GM12878 (cell line): Measurements from ENCODE around the gene SPHKAP. TPM values are rescaled to one million over a fixed set of nuclear protein-coding genes. Genes with fewer than 3 reads are reported as not detected.

ENCODE experiments used
- ATAC-seq: fragments of 200-7000 bp; cut with Tn5 transposase; 3 replicates; pipeline ENCODE4 v1.9.1; 2020; ENCODE audit warnings: mild to moderate bottlenecking, moderate library complexity
- BruUV-seq: library from RNA; stranded (reverse); fragments of 400-500 nt; replicated peaks from 2 replicates; lab custom pipeline; 2021; lab: Mats Ljungman, UMichigan
- CTCF ChIA-PET: fragments of 300-600 bp; sonication (Branson Sonifier 250); formaldehyde crosslinking; extraction: SDS; loops from one replicate; lab custom pipeline; 2021; ENCODE audit warnings: inconsistent platforms; lab: Yijun Ruan, JAX
- POLR2A ChIA-PET: fragments of 350-600 bp; formaldehyde crosslinking; extraction: SDS; loops from one replicate; lab custom pipeline; 2021; ENCODE audit warnings: inconsistent platforms; lab: Charles Lee
- RAD21 ChIA-PET: fragments of 300-600 bp; sonication (Branson Sonifier 250); formaldehyde crosslinking; loops from one replicate; lab custom pipeline; 2023; ENCODE audit warnings: antibody characterized with exemption; ENCODE audit not compliant: unreplicated experiment; lab: Charles Lee
- SMC1A ChIA-PET: fragments of 300-600 bp; sonication (Branson Sonifier 250); formaldehyde crosslinking; loops from one replicate; lab custom pipeline; 2023; ENCODE audit not compliant: unreplicated experiment, uncharacterized antibody; lab: Charles Lee
- DNase-seq: peaks from one replicate; pipeline ENCODE4 v3.0.0-alpha.2; 2011; ENCODE audit warnings: low read depth, low spot score
- FAIRE-seq: peaks from 3 replicates; lab custom pipeline; 2011; peaks lifted over from hg19 to GRCh38; lab: Jason Lieb, UNC
- H2AFZ ChIP-seq: 2 replicates; pipeline ENCODE4 v1.6.0; 2011; ENCODE audit warnings: low read depth, low read length, control low read depth; ENCODE audit not compliant: control insufficient read depth
- H3K27ac ChIP-seq: 2 replicates; pipeline ENCODE4 v1.5.1; 2011; ENCODE audit warnings: control low read depth; ENCODE audit not compliant: control insufficient read depth, insufficient read depth
- H3K27me3 ChIP-seq, 2 experiments: replicated peaks in 1 of 2; 2 replicates each; pipeline versions ENCODE4 v1.6.0 to v1.6.1; 2011; ENCODE audit warnings: low read length in 1 of 2; ENCODE audit not compliant: control insufficient read depth in 2 of 2, insufficient read depth in 2 of 2
- H3K36me3 ChIP-seq, 2 experiments: 2 replicates each; pipeline ENCODE4 v1.5.1; 2011; ENCODE audit warnings: low read length in 1 of 2; ENCODE audit not compliant: control insufficient read depth in 2 of 2, insufficient read depth in 2 of 2
- H3K4me1 ChIP-seq: 2 replicates; pipeline ENCODE4 v1.6.1; 2011; ENCODE audit warnings: mild to moderate bottlenecking, low read length, moderate library complexity, mixed read lengths; ENCODE audit not compliant: control insufficient read depth, insufficient read depth
- H3K4me2 ChIP-seq: 2 replicates; pipeline ENCODE4 v1.6.0; 2011; ENCODE audit warnings: control low read depth; ENCODE audit not compliant: control insufficient read depth, insufficient read depth
- H3K4me3 ChIP-seq: fragments of 200-600 bp; sonication (generic); 2 replicates; pipeline ENCODE4 v1.5.1; 2016
- H3K79me2 ChIP-seq: 2 replicates; pipeline ENCODE4 v1.6.0; 2011; ENCODE audit warnings: low read length; ENCODE audit not compliant: control insufficient read depth, insufficient read depth
- H3K9ac ChIP-seq: 2 replicates; pipeline ENCODE4 v1.8.0; 2011; ENCODE audit warnings: low read length, control low read depth, mixed read lengths; ENCODE audit not compliant: control insufficient read depth, insufficient read depth
- H3K9me3 ChIP-seq: replicated peaks from 3 replicates; pipeline ENCODE4 v1.5.1; 2011; ENCODE audit warnings: mild to moderate bottlenecking, low read length; ENCODE audit not compliant: control insufficient read depth, insufficient read depth
- H4K20me1 ChIP-seq: 2 replicates; pipeline ENCODE4 v1.6.0; 2011; ENCODE audit not compliant: control insufficient read depth, insufficient read depth
- BACH1 ChIP-seq: fragments of 450-650 bp; IDR thresholded peaks from 2 replicates; pipeline ENCODE4 v1.6.1; 2017; ENCODE audit warnings: mild to moderate bottlenecking, borderline replicate concordance
- BHLHE40 ChIP-seq, 2 experiments: fragments of 450-650 bp in 1 of 2; IDR thresholded peaks; 2 replicates each; pipeline ENCODE4 v1.6.1; 2011 to 2017; ENCODE audit warnings: low read depth in 2 of 2, borderline replicate concordance in 1 of 2, improper control_type of control experiment in 1 of 2, low read length in 1 of 2, mild to moderate bottlenecking in 1 of 2
- DPF2 ChIP-seq: fragments of 450-650 bp; IDR thresholded peaks from 2 replicates; pipeline ENCODE4 v1.6.1; 2017; ENCODE audit warnings: mild to moderate bottlenecking
- EED ChIP-seq: sonication (generic); IDR thresholded peaks from 2 replicates; pipeline ENCODE4 v1.6.1; 2016; ENCODE audit warnings: antibody characterized with exemption, low read depth
- FOXM1 ChIP-seq: IDR thresholded peaks from 2 replicates; pipeline ENCODE4 v1.6.1; 2012; ENCODE audit warnings: low read depth, mild to moderate bottlenecking, inconsistent platforms, low read length, moderate library complexity
- IKZF1 ChIP-seq: fragments of 450-650 bp; conservative IDR thresholded peaks from 2 replicates; pipeline ENCODE4 v1.6.1; 2017; ENCODE audit warnings: antibody characterized with exemption, mild to moderate bottlenecking
- IRF4 ChIP-seq: IDR thresholded peaks from 2 replicates; pipeline ENCODE4 v1.6.1; 2011; ENCODE audit warnings: low read depth, low read length
- NFYB ChIP-seq: IDR thresholded peaks from 2 replicates; pipeline ENCODE4 v1.6.1; 2011; ENCODE audit warnings: low read depth, mild to moderate bottlenecking, low read length, improper control_type of control experiment, moderate library complexity; ENCODE audit not compliant: insufficient read depth
- NRF1 ChIP-seq: conservative IDR thresholded peaks from 2 replicates; pipeline ENCODE4 v1.6.1; 2011; ENCODE audit warnings: mild to moderate bottlenecking, low read depth, low read length, improper control_type of control experiment
- TAF1 ChIP-seq: IDR thresholded peaks from 2 replicates; pipeline ENCODE4 v1.6.1; 2011; ENCODE audit warnings: mild to moderate bottlenecking, low read depth, low read length, borderline replicate concordance
- WRNIP1 ChIP-seq: IDR thresholded peaks from 2 replicates; pipeline ENCODE4 v1.6.1; 2011; ENCODE audit warnings: low read depth, low read length, improper control_type of control experiment, borderline replicate concordance
- ZNF384 ChIP-seq: IDR thresholded peaks from 2 replicates; pipeline ENCODE4 v1.6.1; 2012; ENCODE audit warnings: low read depth, mild to moderate bottlenecking, low read length, improper control_type of control experiment, borderline replicate concordance
- WGBS: methylation state at CpG from one replicate; pipeline ENCODE4 v1.1.6; 2016; ENCODE audit warnings: low lambda C conversion rate; ENCODE audit not compliant: insufficient replicate concordance, insufficient coverage; ENCODE audit errors: missing lambda C conversion rate; 5-methylcytosine and 5-hydroxymethylcytosine counted together
- in situ Hi-C: fragments of 300-500 bp; cut with MboI; formaldehyde crosslinking; loops from 9 replicates; pipeline ENCODE4 v1.14.3; 2018; ENCODE audit warnings: mixed read lengths
- intact Hi-C: fragments of 100-400 bp; cut with micrococcal nuclease; formaldehyde crosslinking; loops from one replicate; pipeline ENCODE4 v1.14.2; 2022; ENCODE audit not compliant: unreplicated experiment
- polyA plus RNA-seq, 11 experiments: library from polyadenylated mRNA; depleted of rRNA in 4 of 11; unstranded in 6 of 11; stranded (reverse) in 5 of 11; fragments of >200 nt; fragmentation: Nextera tagmentation in 4 of 11; fragmentation: Illumina TruSeq in 1 of 11; extraction: Ambion mirVana in 4 of 11; extraction: Trizol in 1 of 11; gene quantifications; 1 replicate in 1 of 11; 2 replicates in 10 of 11; pipeline versions ENCODE4 v1.2.1 to v1.2.3, GENCODE V29; 2011 to 2016; ENCODE audit warnings: inconsistent platforms in 2 of 11, missing spikeins in 2 of 11, low read depth in 1 of 11
- total RNA-seq, 4 experiments: library from RNA; depleted of rRNA in 3 of 4; stranded (reverse); fragments of >200 nt in 3 of 4; fragmentation: Illumina TruSeq in 1 of 4; extraction: Trizol in 1 of 4; gene quantifications; 2 replicates each; pipeline versions ENCODE4 v1.2.1 to v1.2.3, GENCODE V29; 2013 to 2021
- TF ChIP-seq, protein P1 (sequence below): IDR thresholded peaks from 2 replicates; pipeline ENCODE4 v1.6.1; 2012; ENCODE audit warnings: low read depth, low read length, improper control_type of control experiment
- TF ChIP-seq, protein P2 (sequence below): fragments of 450-650 bp; formaldehyde crosslinking; IDR thresholded peaks from 2 replicates; pipeline ENCODE4 v1.5.0; 2022; ENCODE audit warnings: mild to moderate bottlenecking, missing genetic modification characterization

SPHKAP gene
- total and polyA plus RNA-seq, 10 of the 15 experiments (the other 5 are each of a cell fraction or from before 2014, with no cell fraction given), result 0.03 TPM; not detected in 9

DNA sequence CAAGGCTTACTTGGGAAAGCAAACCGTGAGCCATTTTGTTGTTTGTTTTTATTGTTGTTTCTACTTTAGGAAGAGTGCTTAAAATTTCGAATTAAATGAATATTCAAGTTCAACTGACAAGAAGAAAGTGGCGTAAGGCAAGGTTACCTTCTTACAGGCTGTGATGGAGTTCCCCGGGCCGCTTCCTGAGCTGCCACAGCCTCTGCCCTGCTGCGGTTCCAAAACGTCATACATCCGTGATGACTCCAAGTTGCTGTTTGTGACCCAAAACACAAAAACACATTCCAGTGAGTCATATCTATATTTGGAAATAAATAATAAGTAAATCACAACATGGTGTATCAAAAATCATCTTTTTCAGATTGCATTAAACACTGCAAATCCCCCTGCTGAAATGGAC, 49.7 kb downstream of the SPHKAP start:
- Histone ChIP-seq H4K20me1 (no peaks in the 10 kb centered on the region), H3K4me1 (no peaks in the 10 kb centered on the region), H3K27ac (no peak overlapping the region), H2AFZ (no peak overlapping the region), H3K4me3 (no peak overlapping the region), H3K4me2 (no peak overlapping the region), H3K36me3 (no peaks in the 10 kb centered on the region), H3K9me3 (no peaks in the 10 kb centered on the region), H3K79me2 (no peaks in the 10 kb centered on the region), H3K9ac (no peak overlapping the region), H3K27me3 (no peaks in the 10 kb centered on the region)
- ChIA-PET POLR2A (no interaction called here), CTCF (no interaction called here), RAD21 (no interaction called here), SMC1A (interaction anchor here (1.7 kb wide), 1 partner anchor 9 kb away, joined by 3 read pairs; no protein-coding TSS in a partner anchor)
- FAIRE-seq, result no peak
- BruUV-seq, result no TSS peak
- ATAC-seq, result peak; percentile 59
- no peak for DNase-seq
- intact Hi-C loops (no loop called here), in situ Hi-C loops (no loop called here)
- TF ChIP-seq, protein P1, sequence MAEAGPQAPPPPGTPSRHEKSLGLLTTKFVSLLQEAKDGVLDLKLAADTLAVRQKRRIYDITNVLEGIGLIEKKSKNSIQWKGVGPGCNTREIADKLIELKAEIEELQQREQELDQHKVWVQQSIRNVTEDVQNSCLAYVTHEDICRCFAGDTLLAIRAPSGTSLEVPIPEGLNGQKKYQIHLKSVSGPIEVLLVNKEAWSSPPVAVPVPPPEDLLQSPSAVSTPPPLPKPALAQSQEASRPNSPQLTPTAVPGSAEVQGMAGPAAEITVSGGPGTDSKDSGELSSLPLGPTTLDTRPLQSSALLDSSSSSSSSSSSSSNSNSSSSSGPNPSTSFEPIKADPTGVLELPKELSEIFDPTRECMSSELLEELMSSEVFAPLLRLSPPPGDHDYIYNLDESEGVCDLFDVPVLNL, result no peak
- TF ChIP-seq IKZF1, result no peak
- TF ChIP-seq WRNIP1, result no peak
- TF ChIP-seq FOXM1, result no peak
- TF ChIP-seq IRF4, result no peak
- 45% methylated on average over 8 of the region's 8 CpGs for WGBS

DNA sequence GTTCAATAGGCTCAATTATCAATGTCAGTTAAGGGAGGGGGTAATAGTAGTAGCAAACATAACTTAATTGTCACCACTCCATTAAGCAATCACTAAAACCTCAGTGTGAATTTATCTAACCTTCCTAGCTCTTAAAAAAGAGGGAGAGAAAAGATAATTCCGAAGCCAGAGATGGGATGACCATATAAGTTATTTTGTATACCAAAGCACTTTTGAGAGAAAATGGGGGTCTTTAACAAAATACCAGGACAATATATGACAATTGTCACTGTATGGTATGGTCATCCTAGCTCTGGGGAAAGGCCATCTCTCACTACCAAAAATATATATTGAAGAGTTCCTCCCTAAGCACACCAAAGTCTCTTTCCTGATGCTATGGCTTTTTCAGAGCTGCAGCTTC, 55.1 kb downstream of the SPHKAP start:
- H3K27me3 ChIP-seq, result no peaks in the 10 kb centered on the region
- no peak overlapping the region for H2AFZ ChIP-seq
- H3K27ac ChIP-seq, result no peak overlapping the region
- no peak overlapping the region for H3K4me2 ChIP-seq
- ChIA-PET CTCF (interaction anchor here (1.1 kb wide), 1 partner anchor 12 kb away, joined by 4 read pairs; no protein-coding TSS in a partner anchor), RAD21 (interaction anchor here (1.5 kb wide), 1 partner anchor 77 kb away, joined by 4 read pairs; no protein-coding TSS in a partner anchor), POLR2A (no interaction called here), SMC1A (interaction anchor here (0.9 to 1.9 kb wide), 2 partner anchors 12 to 18 kb away, joined by 3 to 5 read pairs; no protein-coding TSS in a partner anchor)
- no peaks in the 10 kb centered on the region for H3K4me1 ChIP-seq
- BruUV-seq, result no TSS peak
- in situ Hi-C loops, result no loop called here
- no peak overlapping the region for H3K9ac ChIP-seq
- FAIRE-seq, result no peak
- 59% methylated on average over 1 of the region's 1 CpG for WGBS
- no peaks in the 10 kb centered on the region for H3K36me3 ChIP-seq
- no peaks in the 10 kb centered on the region for H3K79me2 ChIP-seq
- no peaks in the 10 kb centered on the region for H4K20me1 ChIP-seq
- intact Hi-C loops, result no loop called here
- H3K9me3 ChIP-seq, result no peaks in the 10 kb centered on the region
- H3K4me3 ChIP-seq, result no peak overlapping the region
- no peak for DNase-seq
- ATAC-seq, result no peak
- no peak for TF ChIP-seq BACH1
- TF ChIP-seq DPF2, result no peak
- no peak for TF ChIP-seq NRF1
- no peak for TF ChIP-seq EED
- no peak for TF ChIP-seq BHLHE40 (IDR thresholded peaks at IDR 0.05; ENCODE audit: borderline replicate concordance in 1 of 2, low read depth in 2 of 2, low read length in 1 of 2)
- no peak for TF ChIP-seq NFYB
- no peak for TF ChIP-seq ZNF384
- no peak for TF ChIP-seq IKZF1
- TF ChIP-seq, protein P2, sequence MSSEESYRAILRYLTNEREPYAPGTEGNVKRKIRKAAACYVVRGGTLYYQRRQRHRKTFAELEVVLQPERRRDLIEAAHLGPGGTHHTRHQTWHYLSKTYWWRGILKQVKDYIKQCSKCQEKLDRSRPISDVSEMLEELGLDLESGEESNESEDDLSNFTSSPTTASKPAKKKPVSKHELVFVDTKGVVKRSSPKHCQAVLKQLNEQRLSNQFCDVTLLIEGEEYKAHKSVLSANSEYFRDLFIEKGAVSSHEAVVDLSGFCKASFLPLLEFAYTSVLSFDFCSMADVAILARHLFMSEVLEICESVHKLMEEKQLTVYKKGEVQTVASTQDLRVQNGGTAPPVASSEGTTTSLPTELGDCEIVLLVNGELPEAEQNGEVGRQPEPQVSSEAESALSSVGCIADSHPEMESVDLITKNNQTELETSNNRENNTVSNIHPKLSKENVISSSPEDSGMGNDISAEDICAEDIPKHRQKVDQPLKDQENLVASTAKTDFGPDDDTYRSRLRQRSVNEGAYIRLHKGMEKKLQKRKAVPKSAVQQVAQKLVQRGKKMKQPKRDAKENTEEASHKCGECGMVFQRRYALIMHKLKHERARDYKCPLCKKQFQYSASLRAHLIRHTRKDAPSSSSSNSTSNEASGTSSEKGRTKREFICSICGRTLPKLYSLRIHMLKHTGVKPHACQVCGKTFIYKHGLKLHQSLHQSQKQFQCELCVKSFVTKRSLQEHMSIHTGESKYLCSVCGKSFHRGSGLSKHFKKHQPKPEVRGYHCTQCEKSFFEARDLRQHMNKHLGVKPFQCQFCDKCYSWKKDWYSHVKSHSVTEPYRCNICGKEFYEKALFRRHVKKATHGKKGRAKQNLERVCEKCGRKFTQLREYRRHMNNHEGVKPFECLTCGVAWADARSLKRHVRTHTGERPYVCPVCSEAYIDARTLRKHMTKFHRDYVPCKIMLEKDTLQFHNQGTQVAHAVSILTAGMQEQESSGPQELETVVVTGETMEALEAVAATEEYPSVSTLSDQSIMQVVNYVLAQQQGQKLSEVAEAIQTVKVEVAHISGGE (CRISPR knock-in tag), result no peak
- no peak for TF ChIP-seq FOXM1
- TF ChIP-seq TAF1, result no peak
